DMS153 treated with DMSO at 0.1 percent for 48 hours (cell line): ENCODE results near the gene RAPGEF2.

Source experiments
- DNase-seq: peaks from one replicate; lab custom pipeline; 2025; ENCODE audit not compliant: unreplicated experiment; lab: John Stamatoyannopoulos, UW

The RAPGEF2 gene

DNA sequence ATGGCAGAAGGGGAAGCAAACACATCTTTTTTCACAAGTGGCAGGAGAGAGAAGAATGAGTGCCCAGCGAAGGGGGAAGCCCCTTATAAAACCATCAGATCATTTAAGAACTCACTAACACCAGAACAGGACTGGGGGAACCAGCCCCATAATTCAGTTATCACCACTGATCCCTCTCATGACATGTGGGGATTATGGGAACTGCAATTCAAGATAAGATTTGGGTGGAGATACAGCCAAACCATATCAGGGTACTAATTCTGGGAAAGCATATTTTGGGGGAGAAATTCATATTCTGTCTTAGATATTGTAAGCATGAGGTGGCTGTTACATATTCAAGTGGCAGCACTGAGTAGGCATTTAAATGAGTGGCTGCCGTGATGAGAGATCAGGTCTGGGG lies 87.8 kb downstream of the RAPGEF2 start:
- DNase-seq = no peak

- no peak for DNase-seq
Observed at GRCh38 chr4:159191989-159192388, 89.1 kb downstream of the RAPGEF2 start.

GRCh38 chr4:159193046-159193620 lies 90.3 kb downstream of the RAPGEF2 start:
- no peak for DNase-seq

- DNase-seq = no peak
Observed at GRCh38 chr4:159195361-159195769, 92.5 kb downstream of the RAPGEF2 start.

DNA sequence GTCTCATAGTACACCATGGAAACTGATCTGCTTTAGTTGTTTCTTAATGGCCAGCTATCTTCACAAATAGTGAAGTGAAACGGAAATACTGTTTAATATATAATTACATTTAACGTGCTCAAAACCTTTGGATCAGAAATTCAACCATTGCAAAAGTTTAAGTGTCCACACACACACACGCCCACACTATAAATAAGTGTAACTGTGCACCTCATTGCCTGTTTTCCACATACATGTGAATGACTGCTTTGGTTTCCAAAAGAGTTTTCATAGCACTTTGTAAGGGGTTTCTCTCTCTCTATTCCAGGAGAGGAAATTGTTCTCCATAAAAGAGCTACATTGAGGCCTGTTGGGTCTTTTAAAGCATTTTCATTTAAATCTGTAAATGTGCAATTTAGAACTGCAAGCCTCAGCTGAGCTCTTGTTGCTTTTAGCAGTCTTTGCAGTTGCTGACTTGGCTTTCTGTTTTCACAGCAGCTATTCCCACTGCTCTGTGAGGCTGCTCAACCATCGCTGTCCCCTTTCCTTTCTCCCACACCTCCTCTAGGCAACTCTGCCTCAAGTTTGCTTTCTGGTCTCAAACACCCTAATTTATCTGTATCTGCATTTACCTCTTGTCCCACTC lies 94.5 kb downstream of the RAPGEF2 start:
- DNase-seq = no peak

GRCh38 chr4:159197885-159198269 lies 95.0 kb downstream of the RAPGEF2 start:
- DNase-seq = no peak

DNA sequence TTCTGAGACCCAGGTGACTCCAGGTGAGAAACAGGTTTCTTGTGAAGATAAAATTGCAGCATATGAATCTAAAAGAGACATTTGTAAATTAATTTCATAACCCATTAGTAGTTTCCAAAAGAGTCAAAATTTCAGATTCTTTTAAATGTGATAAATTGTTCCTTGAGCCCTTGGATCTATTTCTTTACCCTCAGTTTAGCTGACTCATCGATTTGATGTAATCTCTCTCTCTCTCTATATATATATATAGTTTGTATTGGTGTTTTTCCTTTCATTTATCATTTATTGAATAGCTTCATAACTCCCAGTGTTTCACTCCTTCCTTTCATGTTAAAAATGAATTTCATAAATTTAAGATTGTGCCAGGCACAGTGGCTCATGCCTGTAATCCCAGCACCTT lies 96.9 kb downstream of the RAPGEF2 start:
- DNase-seq = no peak

DNA sequence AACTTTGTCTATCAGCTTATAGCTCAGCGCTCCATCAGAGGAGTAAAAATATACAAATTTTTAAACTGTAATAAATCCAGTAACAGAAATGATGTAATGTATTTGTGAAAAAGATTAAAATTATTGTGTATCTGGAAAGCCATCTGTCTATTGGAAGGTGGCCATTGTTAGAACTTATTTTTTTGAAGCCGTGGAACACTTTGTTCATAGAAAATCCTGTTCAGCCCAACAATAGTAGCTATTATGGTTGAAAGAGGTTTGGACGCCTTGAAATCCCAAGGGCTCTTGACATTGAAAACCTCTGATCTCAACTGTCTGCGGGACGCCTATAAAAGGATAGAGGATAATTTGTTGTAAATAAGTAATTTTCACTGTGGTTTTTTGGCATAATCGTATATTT lies 98.3 kb downstream of the RAPGEF2 start:
- DNase-seq = no peak

GRCh38 chr4:159204566-159204965 lies 101.7 kb downstream of the RAPGEF2 start:
- no peak for DNase-seq

GRCh38 chr4:159205466-159205865 lies 102.6 kb downstream of the RAPGEF2 start:
- no peak for DNase-seq

GRCh38 chr4:159206427-159206871 lies 103.6 kb downstream of the RAPGEF2 start:
- DNase-seq = no peak

DNA sequence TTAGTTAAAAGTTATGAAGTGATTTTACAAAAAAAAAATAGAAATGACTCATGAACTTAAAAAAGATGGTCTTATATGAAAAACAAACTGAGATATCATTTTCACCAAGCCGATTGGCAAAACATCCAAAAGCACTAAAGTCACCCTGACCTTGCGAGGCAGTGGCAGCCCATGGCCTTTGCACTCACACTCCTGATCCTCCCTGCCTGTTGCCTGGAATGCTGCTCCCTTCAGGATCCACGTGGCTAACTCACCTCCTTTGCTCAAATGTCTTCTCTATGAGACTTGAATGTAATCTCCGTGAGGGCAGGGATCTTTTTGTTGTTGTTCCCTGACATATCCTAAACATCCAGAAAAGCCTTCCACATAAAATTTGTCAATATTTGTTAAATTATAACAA lies 106.4 kb downstream of the RAPGEF2 start:
- no peak for DNase-seq

GRCh38 chr4:159210975-159211374 lies 108.1 kb downstream of the RAPGEF2 start:
- no peak for DNase-seq

DNA sequence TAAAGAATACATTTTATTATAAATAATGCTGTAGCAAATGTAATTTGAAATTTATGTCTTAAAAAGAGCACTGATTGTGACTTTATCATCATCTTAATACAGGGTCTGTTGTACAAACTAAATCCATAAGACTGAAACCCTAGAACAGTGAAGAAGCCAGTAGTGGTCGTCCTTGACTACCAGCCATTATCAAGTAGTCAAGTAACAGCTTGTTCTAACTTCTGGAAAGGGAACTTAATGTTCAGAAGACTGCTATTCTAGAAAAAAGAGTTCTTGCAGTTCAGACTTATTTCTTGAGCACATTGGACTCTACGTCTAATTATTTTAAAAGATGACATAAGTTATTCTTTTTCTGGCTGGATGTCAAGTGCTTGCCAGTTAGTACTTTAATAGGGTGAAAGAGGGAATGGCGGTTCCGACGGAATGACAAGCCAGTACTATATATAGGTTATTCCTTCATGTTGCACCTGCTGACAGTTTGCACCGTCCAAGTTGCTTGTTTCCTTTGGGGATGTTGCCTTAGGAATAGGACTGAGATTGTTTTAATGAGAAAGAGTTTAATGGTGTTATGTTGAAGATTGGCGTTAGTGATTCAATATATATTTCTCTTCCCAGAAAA lies 109.9 kb downstream of the RAPGEF2 start:
- DNase-seq = no peak

DNA sequence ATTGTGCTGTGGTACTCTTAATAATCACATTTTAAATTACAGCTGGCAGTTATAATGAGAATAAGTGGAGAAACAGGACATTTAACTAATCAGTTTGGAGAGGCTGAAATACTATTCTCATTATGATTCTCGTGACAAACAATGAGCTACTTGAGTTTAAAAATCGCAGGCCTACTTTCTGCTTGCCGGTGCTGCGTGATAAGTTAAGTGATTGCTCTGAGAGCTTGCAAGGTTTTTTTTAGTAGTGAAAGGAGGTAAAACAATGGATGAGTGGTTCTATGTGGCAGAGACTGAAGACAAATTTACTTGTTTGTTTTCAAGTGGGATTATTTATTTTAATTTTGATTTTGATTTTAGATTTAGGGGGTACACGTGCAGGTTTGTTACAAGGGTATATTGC lies 114.0 kb downstream of the RAPGEF2 start:
- DNase-seq = no peak

GRCh38 chr4:159219862-159220261 lies 117.0 kb downstream of the RAPGEF2 start:
- DNase-seq = no peak

DNA sequence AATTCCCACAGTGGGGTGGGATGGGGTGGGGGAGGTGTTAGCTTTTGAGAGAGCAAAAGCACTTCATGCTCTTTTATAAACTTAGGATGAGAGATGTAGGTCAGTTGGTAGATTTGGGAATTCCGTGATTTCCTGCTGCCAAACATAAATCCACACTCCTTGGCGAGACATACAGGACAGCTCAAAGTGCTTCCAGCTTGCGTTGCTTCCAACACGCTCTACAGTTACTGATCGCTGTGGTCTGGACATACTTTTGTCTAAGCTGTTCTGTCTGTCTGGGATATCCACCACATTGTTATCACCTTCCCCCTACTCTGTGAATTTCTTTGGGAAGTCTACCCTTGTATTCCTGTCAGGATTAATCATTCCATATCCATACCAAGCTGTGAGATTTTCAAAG lies 117.5 kb downstream of the RAPGEF2 start:
- DNase-seq = no peak

- DNase-seq = no peak
Observed at GRCh38 chr4:159221280-159221679, 118.4 kb downstream of the RAPGEF2 start.

- DNase-seq = no peak
Observed at GRCh38 chr4:159222043-159222552, 119.2 kb downstream of the RAPGEF2 start.

GRCh38 chr4:159224408-159224807 lies 121.5 kb downstream of the RAPGEF2 start:
- DNase-seq = no peak

DNA sequence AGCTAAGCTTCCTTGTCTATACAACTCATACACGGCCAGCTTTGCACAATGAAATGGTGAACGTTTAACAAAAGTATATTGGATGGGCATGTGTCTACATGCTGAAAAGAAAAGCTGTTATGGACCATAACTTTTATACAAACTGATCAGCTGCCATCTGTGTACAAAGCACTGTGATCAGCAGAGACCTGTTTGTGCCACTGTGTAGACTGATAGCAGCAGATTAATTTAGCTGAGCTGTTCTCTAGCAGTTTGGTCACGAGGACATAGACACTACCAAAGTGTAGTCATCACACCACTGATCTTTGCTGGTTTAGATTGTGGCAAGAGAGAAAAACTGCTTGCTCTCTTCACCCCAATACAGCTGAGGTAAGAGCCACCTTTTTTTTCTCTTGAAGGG lies 124.5 kb downstream of the RAPGEF2 start:
- DNase-seq = peak; percentile 38

GRCh38 chr4:159227984-159228383 lies 125.1 kb downstream of the RAPGEF2 start:
- peak; percentile 24 for DNase-seq
